Stimulated activated CD8-positive, alpha-beta memory T cell treated with anti-CD3 and anti-CD28 coated beads, Interleukin-12 subunit alpha, Interleukin-12 subunit beta, amount 100 ng/mL, for 4 hours (primary cell): ENCODE measurements around the gene THOC2.
"Not testable (repeated sequence)": the region's sequence is repeated elsewhere in the genome, so short reads cannot be mapped to it uniquely, and the experiment has no call there.

Experiments
- DNase-seq: peaks from one replicate; pipeline ENCODE4 v3.0.0-alpha.2; 2020; ENCODE audit warnings: low read depth

The THOC2 gene

DNA sequence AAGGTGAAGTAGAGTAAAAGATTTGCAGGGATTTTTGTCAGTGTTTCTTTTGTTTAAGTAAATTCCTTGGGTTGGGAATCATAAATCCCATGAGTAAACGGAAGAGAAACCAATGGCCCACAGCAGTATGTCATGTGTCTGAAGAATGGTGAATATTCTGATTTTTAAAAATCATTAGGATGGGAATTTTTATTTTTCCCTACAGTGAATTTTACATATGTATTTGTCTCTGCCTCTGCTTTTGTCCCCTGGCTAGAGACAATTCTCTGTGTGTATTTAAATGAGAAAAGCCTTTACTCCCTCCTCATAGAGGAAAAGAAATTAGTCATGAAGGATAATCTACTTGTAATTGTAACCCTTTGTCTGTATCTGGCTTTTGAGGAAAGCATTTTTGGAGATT, 152.1 kb downstream of the THOC2 start:
- DNase-seq, result no peak

DNA sequence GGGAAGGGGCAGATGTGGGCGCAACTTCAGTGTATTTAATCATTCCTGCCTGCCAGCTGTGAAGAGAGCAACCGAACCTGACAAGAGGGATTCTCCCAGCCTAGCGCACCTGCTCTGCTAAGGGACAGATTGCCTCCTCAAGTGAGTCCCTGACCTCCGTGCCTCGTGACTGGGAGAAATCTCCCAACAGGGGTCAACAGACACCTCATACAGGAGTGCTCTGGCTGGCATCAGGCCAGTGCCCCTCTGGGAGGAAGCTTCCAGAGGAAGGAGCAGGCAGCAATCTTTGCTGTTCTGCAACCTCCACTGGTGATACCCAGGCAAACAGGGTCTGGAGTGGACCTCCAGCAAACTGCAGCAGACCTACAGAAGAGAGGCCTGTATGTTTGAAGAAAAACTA, 158.8 kb downstream of the THOC2 start:
- not testable (repeated sequence) for DNase-seq

DNA sequence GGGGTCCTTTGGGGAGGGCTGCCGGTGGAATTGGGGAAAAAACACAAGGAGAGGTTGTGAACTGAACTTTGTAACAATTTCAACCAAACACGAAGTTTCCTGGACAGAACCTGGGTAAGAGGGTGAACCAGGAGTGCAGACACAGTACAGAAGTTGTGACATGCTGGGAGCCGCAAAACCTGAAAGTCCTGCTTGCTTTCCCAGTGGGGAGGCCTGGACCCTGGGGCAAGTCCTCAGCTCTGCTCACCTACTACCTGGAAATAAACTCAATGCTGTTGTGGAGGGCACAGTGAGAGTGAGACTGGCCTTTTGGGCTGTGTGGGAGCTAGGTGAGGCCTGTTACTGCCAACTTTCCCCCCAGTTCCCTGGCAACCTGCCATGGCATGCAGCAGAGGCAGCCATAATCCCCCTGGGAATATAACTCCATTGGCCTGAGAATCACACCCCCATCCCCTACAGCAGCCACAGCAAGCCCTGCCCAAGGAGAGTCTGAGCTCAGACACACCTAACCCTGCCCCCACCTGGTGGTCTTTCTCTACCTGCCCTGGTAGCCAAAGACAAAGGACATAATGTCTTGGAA, 162.8 kb downstream of the THOC2 start:
- no peak for DNase-seq

DNA sequence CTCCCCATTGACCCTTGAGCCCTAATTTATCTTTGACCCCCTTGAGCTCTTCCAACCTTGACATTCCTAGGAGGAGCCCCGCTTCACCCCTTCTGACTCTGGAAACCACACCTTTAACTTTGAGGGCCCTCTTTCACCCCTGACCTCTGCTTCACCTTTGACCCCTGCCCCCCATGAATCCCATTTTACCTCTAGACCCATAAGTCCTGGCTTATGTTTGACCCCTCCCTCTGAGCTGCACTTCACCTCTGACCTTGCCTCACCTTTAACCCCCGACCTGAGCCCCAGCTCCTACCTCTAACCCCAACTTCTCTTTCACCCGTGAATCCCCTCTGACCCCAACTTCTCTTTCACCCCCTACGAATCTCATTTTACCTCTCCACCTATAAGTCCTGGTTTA, 169.7 kb downstream of the THOC2 start:
- no peak for DNase-seq

DNA sequence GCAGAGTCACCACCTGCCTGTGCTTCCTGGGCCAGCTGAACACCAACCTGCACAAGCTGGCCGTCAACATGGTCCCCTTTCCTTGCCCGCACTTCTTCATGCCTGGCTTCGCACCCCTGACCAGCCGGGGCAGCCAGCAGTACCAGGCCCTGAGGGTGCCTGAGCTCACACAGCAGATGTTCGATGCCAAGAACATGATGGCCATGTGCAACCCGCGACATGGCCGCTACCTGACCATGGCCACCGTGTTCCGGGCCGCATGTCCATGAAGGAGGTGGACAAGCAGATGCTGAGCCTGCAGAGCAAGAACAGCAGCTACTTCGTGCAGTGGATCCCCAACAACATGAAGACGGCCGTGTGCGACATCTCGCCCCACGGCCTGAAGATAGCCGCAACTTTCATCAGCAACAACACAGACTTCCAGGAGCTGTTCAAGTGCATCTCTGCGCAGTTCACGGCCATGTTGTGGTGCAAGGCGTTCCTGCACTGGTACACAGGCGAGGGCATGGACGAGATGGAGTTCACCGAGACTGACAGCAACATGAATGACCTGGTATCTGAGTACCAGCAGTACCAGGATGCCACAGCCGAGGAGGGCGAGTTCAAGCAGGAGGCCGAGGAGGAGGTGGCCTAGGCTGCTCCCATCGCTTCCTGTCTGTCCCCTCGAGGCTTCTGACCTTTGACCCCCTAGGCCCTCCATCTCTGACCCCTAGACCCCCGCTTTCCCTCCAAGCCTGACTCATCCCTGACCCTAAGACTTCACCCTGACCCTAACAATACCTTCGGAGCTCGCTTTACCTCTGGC, 170.3 kb downstream of the THOC2 start:
- DNase-seq, result no peak

DNA sequence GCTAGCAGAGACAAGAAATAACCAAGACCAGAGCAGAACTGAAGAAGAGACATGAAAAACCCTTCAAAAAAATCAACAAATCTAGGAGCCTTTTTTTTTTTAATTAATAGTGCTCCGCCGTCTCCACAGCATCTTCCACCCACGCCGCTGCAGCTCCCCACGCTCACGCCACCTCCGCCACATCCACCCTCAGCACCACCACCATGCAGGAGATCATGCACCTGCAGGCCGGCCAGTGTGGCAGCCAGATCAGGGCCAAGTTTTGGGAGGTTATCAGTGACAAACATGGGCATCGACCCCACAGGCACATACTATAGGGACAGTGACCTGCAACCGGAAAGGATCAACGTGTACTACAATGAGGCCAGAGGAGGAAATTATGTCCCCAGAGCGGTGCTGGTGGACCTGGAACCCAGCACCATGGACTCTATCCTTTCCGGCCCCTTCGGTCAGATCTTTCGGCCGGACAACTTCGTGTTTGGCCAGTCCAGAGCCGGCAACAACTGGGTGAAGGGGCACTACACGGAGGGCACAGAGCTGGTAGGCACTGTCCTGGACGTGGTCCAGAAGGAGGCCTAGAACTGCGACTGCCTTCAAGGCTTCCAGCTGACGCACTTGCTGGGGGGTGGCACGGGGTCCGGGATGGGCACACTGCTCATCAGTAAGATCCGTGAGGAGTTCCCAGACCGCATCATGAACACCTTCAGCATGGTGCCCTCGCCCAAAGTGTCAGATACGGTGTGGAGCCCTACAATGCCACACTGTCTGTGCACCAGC, 171.2 kb downstream of the THOC2 start:
- DNase-seq, result no peak

DNA sequence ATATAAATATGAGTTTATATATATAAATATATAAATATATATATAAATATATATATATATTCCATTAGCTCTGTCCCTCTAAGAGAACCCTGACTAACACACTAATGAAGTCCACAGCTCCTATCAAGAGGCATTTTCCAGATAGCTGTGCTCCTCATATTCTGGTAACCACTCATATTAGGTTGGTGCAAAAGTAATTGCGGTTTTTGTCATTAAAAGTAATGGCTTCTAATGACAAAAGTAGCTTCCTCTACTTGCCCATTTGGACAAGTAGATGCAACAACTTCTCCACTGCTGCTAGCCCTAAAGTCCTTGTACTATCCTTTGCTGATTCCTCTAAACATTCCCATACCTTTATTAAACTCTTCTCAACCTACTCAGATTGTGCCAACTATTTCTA, 182.0 kb downstream of the THOC2 start:
- DNase-seq, result no peak
